PFSK-1 (cell line): ENCODE measurements around the gene AQP10.

ENCODE experiments used
- POLR2AphosphoS5 ChIP-seq: IDR thresholded peaks from 2 replicates; pipeline ENCODE4 v1.6.1; 2012; ENCODE audit warnings: low read depth, mild to moderate bottlenecking, control low read depth, low read length, moderate library complexity
- REST ChIP-seq, 2 experiments: IDR thresholded peaks; 2 replicates each; pipeline versions ENCODE4 v1.6.1 to v1.8.0; 2011 to 2012; ENCODE audit warnings: low read depth in 2 of 2, low read length in 2 of 2, control low read depth in 1 of 2, inconsistent platforms in 1 of 2, mild to moderate bottlenecking in 1 of 2, moderate library complexity in 1 of 2; ENCODE audit not compliant: insufficient read depth in 1 of 2
- SIN3A ChIP-seq: IDR thresholded peaks from 2 replicates; pipeline ENCODE4 v1.6.1; 2012; ENCODE audit warnings: mild to moderate bottlenecking, low read length, moderate library complexity, borderline replicate concordance; ENCODE audit not compliant: insufficient read depth

DNA sequence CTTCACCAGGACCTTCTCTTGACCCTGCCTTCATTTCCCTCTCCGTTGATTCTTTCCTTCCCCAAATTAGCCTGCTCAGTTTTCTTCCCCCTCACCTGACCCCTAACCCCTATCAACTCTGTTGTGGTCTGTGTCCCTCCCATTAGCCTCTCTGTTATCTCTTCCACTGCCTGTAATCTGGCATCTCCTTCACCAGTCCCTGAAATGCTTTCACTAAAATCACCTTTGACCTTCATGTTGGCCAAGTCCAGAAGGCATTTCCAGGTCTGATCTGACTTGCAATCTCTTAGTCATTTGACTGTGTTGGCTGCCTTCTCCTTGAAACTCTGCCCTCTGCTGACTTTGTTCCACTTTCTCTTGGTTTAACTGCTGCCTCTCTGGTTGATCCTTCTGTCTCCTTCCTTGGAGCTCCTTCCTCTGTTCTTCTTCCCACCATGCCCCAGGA lies 32.6 kb downstream of the AQP10 start:
- TF ChIP-seq POLR2AphosphoS5 (no peak), REST (IDR thresholded peaks at IDR 0.05; ENCODE audit: insufficient read depth in 1 of 2, low read depth in 2 of 2, low read length in 2 of 2) (no peak), SIN3A (no peak)
